HG02642 (cell line): ENCODE data around the gene SEPTIN2.
A peak's percentile ranks its signal among the peaks of the same experiment; 100 is the strongest.
"Not testable (repeated sequence)": the region's sequence is repeated elsewhere in the genome, so short reads cannot be mapped to it uniquely, and the experiment has no call there.

ENCODE experiments used
- ATAC-seq: cut with Tn5 transposase; IDR thresholded peaks from one replicate; pipeline ENCODE4 v1.9.1; 2021; ENCODE audit warnings: mild to moderate bottlenecking; ENCODE audit not compliant: unreplicated experiment, poor library complexity

Gene SEPTIN2

DNA sequence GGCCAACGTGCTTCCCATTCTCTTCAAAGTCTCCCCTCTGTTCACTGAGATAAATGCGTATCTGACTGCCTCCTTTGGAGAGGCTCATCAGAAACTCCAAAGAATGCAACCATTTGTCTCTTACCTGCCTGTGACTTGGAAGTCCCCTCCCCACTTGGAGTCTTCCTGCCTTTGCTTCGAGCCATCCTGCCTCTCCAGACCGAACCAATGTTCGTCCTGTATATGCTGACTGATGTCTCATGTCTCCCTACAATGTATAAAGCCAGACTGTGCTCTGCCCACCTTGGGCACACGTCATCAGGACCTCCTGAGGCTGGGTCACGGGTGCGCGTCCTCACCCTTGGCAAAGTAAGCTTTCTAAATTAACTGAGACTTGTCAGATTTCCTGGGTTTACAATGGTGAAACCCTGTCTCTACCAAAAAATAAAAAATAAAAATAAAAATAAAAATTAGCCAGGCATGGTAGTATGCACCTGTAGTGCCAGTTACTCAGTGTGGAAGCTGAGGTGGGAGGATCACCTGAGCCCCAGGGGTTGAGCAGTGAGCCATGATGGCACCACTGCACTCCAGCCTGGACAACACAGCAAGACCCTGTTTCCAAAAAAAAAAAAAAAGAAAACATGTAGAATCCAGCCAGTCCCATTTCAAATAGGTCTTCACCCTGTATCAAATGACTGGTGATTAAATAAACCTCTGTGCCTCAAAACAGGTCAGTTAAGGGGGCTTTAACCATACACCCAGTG is 29.2 kb upstream of the SEPTIN2 start:
- ATAC-seq = no peak

- no peak for ATAC-seq
Observed at GRCh38 chr2:241288324-241288888, 27.3 kb upstream of the SEPTIN2 start.

DNA sequence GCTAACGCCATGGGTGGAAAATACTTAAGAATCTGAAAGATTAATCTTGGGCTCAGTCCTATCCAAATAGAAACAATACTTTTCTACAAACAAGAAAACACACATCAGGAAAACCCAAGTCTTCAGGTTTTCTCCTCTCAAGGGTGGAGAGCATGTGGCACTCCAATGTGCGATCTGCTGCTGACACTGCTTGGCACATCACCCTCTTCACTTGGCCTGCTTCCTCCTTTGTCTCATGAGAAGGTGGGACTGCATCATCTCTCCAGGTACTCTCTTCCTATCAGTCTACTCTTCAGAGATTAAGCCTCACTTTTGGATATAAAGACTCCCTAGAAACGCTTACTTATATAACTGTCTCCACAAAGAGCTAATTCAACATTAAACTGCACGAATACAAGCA is 26.7 kb upstream of the SEPTIN2 start:
- no peak for ATAC-seq

DNA sequence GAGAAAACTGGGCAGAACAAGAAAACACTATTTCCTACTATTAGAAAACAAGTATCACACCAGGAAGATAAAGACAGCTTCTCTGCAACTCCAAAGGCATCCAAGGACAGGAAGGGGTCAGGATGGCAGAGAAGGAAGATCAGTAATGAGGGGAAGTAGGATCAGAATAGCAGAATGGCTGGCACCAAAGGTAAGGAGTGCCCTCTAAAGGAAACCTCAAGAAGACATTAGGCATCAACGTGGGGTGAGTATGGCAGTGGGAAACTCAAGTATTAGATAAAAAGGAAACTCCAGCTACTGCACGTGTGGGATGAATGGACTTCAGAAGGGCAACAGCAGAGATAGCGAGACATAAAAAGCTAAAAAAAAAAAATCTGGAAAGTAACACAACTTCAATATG is 26.1 kb upstream of the SEPTIN2 start:
- ATAC-seq = no peak

- ATAC-seq = no peak
Observed at GRCh38 chr2:241291153-241291552, 24.6 kb upstream of the SEPTIN2 start.

- ATAC-seq = no peak
Observed at GRCh38 chr2:241291977-241292376, 23.7 kb upstream of the SEPTIN2 start.

DNA sequence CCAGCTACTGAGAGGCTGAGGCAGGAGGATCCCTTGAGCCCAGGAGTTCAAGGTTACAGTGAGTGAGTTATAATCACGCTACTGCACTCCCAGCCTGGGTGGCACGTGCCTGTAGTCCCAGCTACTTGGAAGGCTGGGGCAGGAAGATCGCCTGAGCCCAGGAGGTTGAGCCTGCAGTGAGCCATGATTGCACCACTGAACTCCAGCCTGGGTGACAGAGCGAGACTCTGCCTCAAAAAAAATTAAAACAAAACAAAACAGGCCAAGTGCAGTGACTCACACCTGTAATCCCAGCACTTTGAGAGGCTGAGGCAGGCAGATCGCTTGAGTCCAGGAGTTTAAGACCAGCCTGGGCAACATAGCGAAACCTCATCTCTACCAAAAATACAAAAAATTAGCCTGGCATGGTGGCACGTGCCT is 22.3 kb upstream of the SEPTIN2 start:
- not testable (repeated sequence) for ATAC-seq

DNA sequence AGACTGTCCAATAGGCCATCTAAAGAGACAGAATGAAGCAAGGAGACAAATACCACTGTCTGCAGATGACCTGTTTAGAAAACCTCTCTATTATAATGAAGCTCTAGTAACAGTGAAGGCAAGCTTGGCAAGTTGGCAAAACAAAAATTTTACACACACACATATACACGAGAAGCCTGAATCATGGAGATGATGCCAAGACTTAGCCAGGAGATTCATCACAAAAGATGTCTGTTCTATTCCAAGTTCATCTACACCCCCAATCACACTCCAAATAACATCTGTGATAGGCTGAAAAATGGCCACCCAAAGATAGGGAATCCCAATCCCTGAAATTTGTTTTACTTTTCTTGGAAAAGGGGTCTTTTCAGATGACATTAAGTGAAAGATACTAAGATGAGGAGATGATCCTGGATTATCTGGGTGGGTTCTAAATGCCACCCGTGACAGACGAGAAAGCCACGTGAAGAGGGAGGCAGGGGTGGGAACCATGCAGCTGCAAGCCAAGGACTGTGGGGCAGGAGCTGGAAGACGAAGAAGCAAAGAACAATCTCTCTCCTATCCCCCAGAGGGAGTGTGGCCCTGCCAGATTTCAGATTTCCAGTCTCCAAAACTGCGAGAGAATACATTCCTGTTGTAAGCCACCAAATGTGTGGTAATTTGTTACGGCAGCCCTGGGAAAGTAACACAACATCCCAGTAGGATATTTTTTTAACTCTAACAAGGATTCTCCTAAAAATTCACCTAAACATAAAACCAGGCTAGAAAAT is 20.2 kb upstream of the SEPTIN2 start:
- no peak for ATAC-seq

GRCh38 chr2:241296767-241297166 is 19.0 kb upstream of the SEPTIN2 start:
- ATAC-seq = no peak

- ATAC-seq = no peak
Observed at GRCh38 chr2:241298673-241299072, 17.1 kb upstream of the SEPTIN2 start.

DNA sequence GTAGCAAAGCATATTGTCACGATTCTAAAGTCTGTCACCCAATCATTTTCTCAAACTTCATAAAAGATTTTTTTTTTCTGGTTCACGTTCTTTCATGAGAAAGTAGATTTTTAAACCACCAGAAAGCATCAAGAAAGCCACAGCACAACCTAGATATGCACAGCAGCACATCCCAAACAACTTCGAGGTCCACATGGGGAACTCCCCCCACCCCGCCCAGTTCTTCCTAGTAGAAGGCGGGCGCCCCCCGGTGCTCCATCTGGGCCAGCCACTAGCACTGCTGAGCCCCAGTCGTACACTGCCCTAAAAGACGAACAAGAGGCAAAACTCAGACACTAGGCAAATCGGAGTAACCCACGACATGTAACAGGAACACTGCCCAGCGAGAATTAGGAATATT is 15.7 kb upstream of the SEPTIN2 start:
- no peak for ATAC-seq

- ATAC-seq = no peak
Observed at GRCh38 chr2:241302083-241302482, 13.6 kb upstream of the SEPTIN2 start.

DNA sequence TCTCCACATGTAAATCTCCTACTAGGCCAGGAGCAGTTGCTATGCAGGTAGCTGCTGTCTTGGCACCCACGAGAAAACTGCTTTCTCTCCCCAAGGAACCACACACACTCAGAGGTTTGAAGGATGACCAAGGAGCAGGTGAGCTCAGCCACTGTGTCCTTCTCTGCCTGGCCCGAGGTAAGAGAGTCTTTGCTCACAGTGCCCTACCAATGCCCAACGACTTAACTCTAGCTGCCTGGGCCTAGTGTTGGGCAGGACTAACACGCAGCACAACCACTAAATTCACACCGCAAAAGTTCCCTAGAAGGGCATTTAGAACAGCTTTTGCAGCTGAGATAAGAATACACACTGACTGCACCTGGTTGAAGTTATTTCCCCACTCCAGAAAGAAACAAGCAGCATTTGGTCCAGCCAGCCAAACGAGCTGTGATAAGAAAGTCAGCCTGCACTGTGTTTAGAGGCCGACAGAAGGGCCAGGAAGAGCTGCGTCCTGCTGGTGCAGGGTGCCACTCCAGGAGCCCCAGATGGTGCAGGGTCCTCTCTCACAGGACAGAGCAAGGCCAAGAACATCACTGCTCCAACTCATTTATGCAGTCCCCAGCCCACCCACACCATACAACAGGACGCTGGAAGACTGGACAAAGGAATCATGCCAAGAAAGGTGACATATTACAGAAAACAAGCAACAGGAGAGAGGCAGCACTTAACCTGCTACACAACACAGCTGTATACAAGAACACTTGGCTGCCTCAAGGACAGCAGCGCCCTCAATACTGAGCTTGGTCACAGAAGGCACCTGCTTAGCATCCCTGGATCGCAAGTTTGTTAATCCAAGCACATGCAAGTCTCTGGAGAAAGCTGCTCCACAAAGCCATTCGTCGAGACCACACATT is 12.7 kb upstream of the SEPTIN2 start:
- no peak for ATAC-seq

- no peak for ATAC-seq
Observed at GRCh38 chr2:241304039-241304670, 11.6 kb upstream of the SEPTIN2 start.

DNA sequence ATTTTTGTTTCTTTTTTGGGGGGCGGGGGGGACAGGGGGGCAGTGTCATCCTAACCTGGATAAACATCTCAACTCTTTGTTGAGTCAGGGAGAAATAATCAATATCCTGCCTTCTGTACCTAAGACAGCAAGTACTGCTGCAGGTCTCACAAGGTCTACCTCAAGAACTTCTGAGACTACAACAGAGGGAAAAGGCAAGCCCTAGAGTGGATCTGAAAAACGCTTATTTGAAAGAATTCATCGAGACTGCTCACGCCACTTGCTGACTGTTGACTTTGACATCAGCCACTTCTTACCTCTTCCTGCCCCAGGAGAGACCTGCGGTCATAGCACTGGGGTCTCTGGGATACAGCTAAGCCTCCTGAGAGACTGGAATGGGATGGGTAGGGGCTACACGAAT is 8.7 kb upstream of the SEPTIN2 start:
- no peak for ATAC-seq

GRCh38 chr2:241308267-241308666 is 7.5 kb upstream of the SEPTIN2 start:
- no peak for ATAC-seq

- no peak for ATAC-seq
Observed at GRCh38 chr2:241308832-241309500, 6.8 kb upstream of the SEPTIN2 start.

DNA sequence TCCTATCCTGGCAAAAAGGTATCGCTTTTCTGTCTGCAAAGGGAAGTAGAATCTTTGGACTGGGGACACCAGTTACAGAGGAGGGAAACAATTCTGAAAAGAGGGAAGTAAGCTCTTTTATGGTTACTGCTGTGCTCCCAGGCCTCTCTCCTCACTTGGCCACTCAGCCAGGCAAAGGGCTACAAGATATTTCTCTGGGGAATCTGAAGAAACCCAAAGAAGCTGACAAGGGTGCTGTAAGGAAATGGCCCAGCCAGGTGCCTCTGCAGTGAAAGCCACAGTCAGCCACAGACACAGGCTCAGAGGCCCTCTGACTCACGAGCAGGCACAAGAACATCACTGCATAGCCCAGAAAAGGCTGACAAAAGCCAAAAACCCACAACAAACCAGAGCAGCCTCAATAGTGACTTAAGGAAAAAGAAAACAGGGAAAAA is 6.0 kb upstream of the SEPTIN2 start:
- peak; percentile 61 for ATAC-seq

GRCh38 chr2:241310917-241311566 is 4.7 kb upstream of the SEPTIN2 start:
- ATAC-seq = no peak
